IMR-90 (cell line): Measurements from ENCODE around the gene PCBP4. TPM values are rescaled to one million over a fixed set of nuclear protein-coding genes. Genes with fewer than 3 reads are reported as not detected.

Experiments
- ATAC-seq: fragments of 200-7000 bp; cut with Tn5 transposase; 2 replicates; pipeline ENCODE4 v1.9.1; 2020; ENCODE audit warnings: low read depth, mild to moderate bottlenecking, moderate library complexity
- BruUV-seq: library from RNA; stranded (reverse); fragments of 400-500 nt; replicated peaks from 2 replicates; lab custom pipeline; 2021; lab: Mats Ljungman, UMichigan
- CTCF ChIA-PET: fragments of 300-600 bp; formaldehyde crosslinking; extraction: SDS; loops from one replicate; lab custom pipeline; 2021; ENCODE audit warnings: antibody characterized with exemption; lab: Yijun Ruan, JAX
- POLR2A ChIA-PET: fragments of 300-600 bp; sonication (Branson Sonifier 250); formaldehyde crosslinking; loops from one replicate; lab custom pipeline; 2022; ENCODE audit warnings: antibody characterized with exemption; ENCODE audit not compliant: unreplicated experiment; lab: Charles Lee
- DNase-seq: peaks from one replicate; pipeline ENCODE4 v3.0.0; 2013
- H2AFZ ChIP-seq: replicated peaks from 2 replicates; pipeline ENCODE3; 2013; ENCODE audit warnings: low read length, mild to moderate bottlenecking; ENCODE audit not compliant: poor library complexity
- H2AK5ac ChIP-seq: 2 replicates; pipeline ENCODE4 v1.6.1; 2013; ENCODE audit warnings: low read depth, low read length, inconsistent platforms
- H2AK9ac ChIP-seq: replicated peaks from 2 replicates; pipeline ENCODE3; 2013; ENCODE audit warnings: mild to moderate bottlenecking, low read depth, low read length, moderate library complexity; ENCODE audit not compliant: poor library complexity
- H2BK120ac ChIP-seq: 2 replicates; pipeline ENCODE4 v1.6.1; 2013; ENCODE audit warnings: low read depth, low read length, inconsistent platforms
- H2BK15ac ChIP-seq: 3 replicates; pipeline ENCODE4 v1.6.1; 2013; ENCODE audit warnings: low read depth, low read length, inconsistent platforms
- H2BK20ac ChIP-seq: 2 replicates; pipeline ENCODE4 v1.6.1; 2013; ENCODE audit warnings: low read depth, mild to moderate bottlenecking, inconsistent platforms, low read length, moderate library complexity
- H2BK5ac ChIP-seq: 2 replicates; pipeline ENCODE4 v1.6.1; 2013; ENCODE audit warnings: mild to moderate bottlenecking, low read depth, low read length, inconsistent platforms; ENCODE audit not compliant: poor library complexity, severe bottlenecking
- H3K14ac ChIP-seq: replicated peaks from 2 replicates; pipeline ENCODE4 v1.6.1; 2013; ENCODE audit warnings: low read depth, low read length, inconsistent platforms
- H3K18ac ChIP-seq: 2 replicates; pipeline ENCODE4 v1.6.1; 2013; ENCODE audit warnings: low read depth, low read length, control low read depth
- H3K23ac ChIP-seq: 2 replicates; pipeline ENCODE4 v1.6.1; 2013; ENCODE audit warnings: low read depth, low read length, inconsistent platforms
- H3K27ac ChIP-seq: 2 replicates; pipeline ENCODE4 v1.5.1; 2013; ENCODE audit warnings: mild to moderate bottlenecking, control low read depth, low read length; ENCODE audit not compliant: insufficient read depth
- H3K27me3 ChIP-seq: 2 replicates; pipeline ENCODE4 v1.6.1; 2013; ENCODE audit warnings: low read length; ENCODE audit not compliant: control insufficient read depth, insufficient read depth
- H3K36me3 ChIP-seq: 2 replicates; pipeline ENCODE4 v1.6.1; 2013; ENCODE audit warnings: low read length, mixed read lengths; ENCODE audit not compliant: control insufficient read depth, insufficient read depth
- H3K4ac ChIP-seq: 2 replicates; pipeline ENCODE4 v1.6.1; 2013; ENCODE audit warnings: low read depth, low read length, inconsistent platforms
- H3K4me1 ChIP-seq: 2 replicates; pipeline ENCODE4 v1.6.1; 2013; ENCODE audit warnings: low read length, mixed read lengths; ENCODE audit not compliant: control insufficient read depth, insufficient read depth
- H3K4me2 ChIP-seq: 2 replicates; pipeline ENCODE4 v1.6.1; 2013; ENCODE audit warnings: low read depth, mild to moderate bottlenecking, control low read depth, low read length, moderate library complexity
- H3K4me3 ChIP-seq: 2 replicates; pipeline ENCODE4 v1.5.1; 2013; ENCODE audit warnings: low read depth, mild to moderate bottlenecking, control low read depth, low read length, moderate library complexity; ENCODE audit not compliant: insufficient read depth
- H3K56ac ChIP-seq: 2 replicates; pipeline ENCODE4 v1.6.1; 2013; ENCODE audit warnings: low read length, inconsistent platforms; ENCODE audit not compliant: insufficient read depth; ENCODE audit errors: extremely low read depth
- H3K79me1 ChIP-seq, 2 experiments: 2 replicates each; pipeline ENCODE4 v1.6.1; 2013; ENCODE audit warnings: low read length in 2 of 2, inconsistent platforms in 1 of 2, low read depth in 1 of 2
- H3K9ac ChIP-seq: 2 replicates; pipeline ENCODE4 v1.6.1; 2013; ENCODE audit warnings: low read depth, low read length, control low read depth
- H3K9me1 ChIP-seq: 2 replicates; pipeline ENCODE4 v1.6.1; 2013; ENCODE audit warnings: low read length, inconsistent platforms; ENCODE audit not compliant: insufficient read depth
- H3K9me3 ChIP-seq: 2 replicates; pipeline ENCODE4 v1.6.1; 2013; ENCODE audit warnings: low read length; ENCODE audit not compliant: control insufficient read depth, insufficient read depth
- H4K20me1 ChIP-seq: 2 replicates; pipeline ENCODE4 v1.6.1; 2013; ENCODE audit warnings: low read length, inconsistent platforms; ENCODE audit not compliant: insufficient read depth
- H4K5ac ChIP-seq: 2 replicates; pipeline ENCODE4 v1.6.1; 2013; ENCODE audit warnings: mild to moderate bottlenecking, low read depth, low read length, control low read depth
- H4K8ac ChIP-seq, 2 experiments: 2 replicates each; pipeline ENCODE4 v1.6.1; 2013; ENCODE audit warnings: low read depth in 2 of 2, low read length in 2 of 2, control low read depth in 1 of 2, inconsistent platforms in 1 of 2
- H4K91ac ChIP-seq: 2 replicates; pipeline ENCODE4 v1.6.1; 2013; ENCODE audit warnings: low read depth, low read length, inconsistent platforms; ENCODE audit not compliant: insufficient read depth
- CHD1 ChIP-seq: IDR thresholded peaks from 2 replicates; pipeline ENCODE4 v1.6.1; 2012; ENCODE audit warnings: low read depth, low read length, improper control_type of control experiment
- MAFK ChIP-seq: IDR thresholded peaks from 2 replicates; pipeline ENCODE4 v1.6.1; 2012; ENCODE audit warnings: low read depth, low read length, improper control_type of control experiment
- MAZ ChIP-seq: IDR thresholded peaks from 2 replicates; pipeline ENCODE4 v1.6.1; 2012; ENCODE audit warnings: low read depth, mild to moderate bottlenecking, low read length, improper control_type of control experiment, moderate library complexity, borderline replicate concordance
- RAD21 ChIP-seq: IDR thresholded peaks from 2 replicates; pipeline ENCODE4 v1.6.1; 2012; ENCODE audit warnings: low read length, improper control_type of control experiment
- WGBS, 2 experiments: methylation state at CpG; one replicate each; pipeline versions ENCODE4 v1.1.5 to v1.1.7; 2013; ENCODE audit warnings: missing lambda C conversion rate in 2 of 2; ENCODE audit not compliant: insufficient read length in 1 of 2; ENCODE audit errors: extremely low coverage in 2 of 2; 5-methylcytosine and 5-hydroxymethylcytosine counted together
- dilution Hi-C: fragments of 300-500 bp; cut with HindIII; formaldehyde crosslinking; loops from one replicate; pipeline ENCODE4 v1.14.3; 2018; ENCODE audit warnings: low sequenced_read_pairs; ENCODE audit not compliant: unreplicated experiment
- in situ Hi-C: fragments of 300-500 bp; cut with MboI; formaldehyde crosslinking; loops from 3 replicates; pipeline ENCODE4 v1.14.3; 2019; ENCODE audit warnings: low sequenced_read_pairs, inconsistent platforms, mixed read lengths
- intact Hi-C: fragments of 100-400 bp; cut with micrococcal nuclease; formaldehyde crosslinking; loops from 2 replicates; pipeline ENCODE4 v1.10.0; 2022
- polyA plus RNA-seq, 3 experiments: library from polyadenylated mRNA; depleted of rRNA; stranded (reverse); fragments of >200 nt; gene quantifications; 2 replicates each; pipeline ENCODE4 v1.2.3, GENCODE V29; 2012; ENCODE audit warnings: low replicate concordance in 1 of 3
- total RNA-seq: library from RNA; depleted of rRNA; stranded (reverse); fragments of >200 nt; gene quantifications from 2 replicates; pipeline ENCODE4 v1.2.3, GENCODE V29; 2012

The PCBP4 gene
- total and polyA plus RNA-seq, 2 of the 4 experiments (the other 2 are of a cell fraction), result 70.8 to 110 TPM

- ChIA-PET CTCF (interaction anchor here (3.2 kb wide), 1 partner anchor 49 kb away, joined by 28 read pairs; no protein-coding TSS in a partner anchor), POLR2A (no interaction called here)
- Histone ChIP-seq H3K9ac (no peak overlapping the region), H2BK20ac (no peak overlapping the region), H3K4me1 (peaks cover 11% of the 10 kb centered on the region), H2BK120ac (no peak overlapping the region), H3K14ac (no peak overlapping the region), H3K9me3 (no peaks in the 10 kb centered on the region), H3K4me3 (no peak overlapping the region), H3K56ac (no peak overlapping the region), H3K18ac (no peak overlapping the region), H3K4ac (no peak overlapping the region), H2BK15ac (no peak overlapping the region; the same call in 2 of the 3 replicates), H2AK5ac (no peak overlapping the region; the same call in 1 of the 2 replicates), H4K20me1 (no peaks in the 10 kb centered on the region), H4K8ac (no peak overlapping the region), H2AK9ac (peak overlapping the region; percentile 13), H2AFZ (no peak overlapping the region), H3K27me3 (no peaks in the 10 kb centered on the region), H3K27ac (no peak overlapping the region), H3K79me1 (no peaks in the 10 kb centered on the region), H3K36me3 (no peaks in the 10 kb centered on the region), H3K9me1 (no peaks in the 10 kb centered on the region), H3K4me2 (no peak overlapping the region), H4K5ac (no peak overlapping the region), H3K23ac (no peak overlapping the region), H2BK5ac (no peak overlapping the region), H4K91ac (no peak overlapping the region)
- DNase-seq (no peak), ATAC-seq (no peak)
- in situ Hi-C loops, result loop anchor here (5.0 kb wide), 1 partner anchor 125 kb away; no protein-coding TSS in a partner anchor
- no CpG with 5 or more reads among the region's 6 CpGs for WGBS, 2 experiments
- dilution Hi-C loops, result no loop called here
- intact Hi-C loops, result loop anchor here (5.0 kb wide), 1 partner anchor 335 kb away; no protein-coding TSS in a partner anchor
- BruUV-seq, result no TSS peak
- TF ChIP-seq MAFK, result no peak
- TF ChIP-seq RAD21, result no peak
- no peak for TF ChIP-seq MAZ
- no peak for TF ChIP-seq CHD1
Measured at GRCh38 chr3:52002748-52003147, 35.5 kb upstream of the PCBP4 start.
